HEK293T (cell line): ENCODE results near the gene TSPAN5.

Source experiments
- ARNT ChIP-seq: fragments of 450-650 bp; IDR thresholded peaks from 2 replicates; pipeline ENCODE4 v1.6.1; 2017; ENCODE audit warnings: mild to moderate bottlenecking
- BHLHE40 ChIP-seq: fragments of 450-650 bp; IDR thresholded peaks from 2 replicates; pipeline ENCODE4 v1.6.1; 2016; ENCODE audit warnings: mild to moderate bottlenecking, moderate library complexity, borderline replicate concordance
- ELF4 ChIP-seq: fragments of 450-650 bp; IDR thresholded peaks from 2 replicates; pipeline ENCODE4 v1.6.1; 2017; ENCODE audit warnings: antibody characterized with exemption
- NFRKB ChIP-seq: fragments of 450-650 bp; IDR thresholded peaks from 2 replicates; pipeline ENCODE4 v1.6.1; 2016; ENCODE audit warnings: mild to moderate bottlenecking, moderate library complexity
- SP1 ChIP-seq: fragments of 450-650 bp; IDR thresholded peaks from 2 replicates; pipeline ENCODE4 v1.6.1; 2017
- SUZ12 ChIP-seq: fragments of 450-650 bp; IDR thresholded peaks from 2 replicates; pipeline ENCODE4 v1.6.1; 2016; ENCODE audit warnings: mild to moderate bottlenecking

- TF ChIP-seq SP1 (no peak), SUZ12 (no peak), NFRKB (no peak), ELF4 (no peak), BHLHE40 (no peak), ARNT (no peak)
These were observed 44.3 kb downstream of the TSPAN5 start for GRCh38 chr4:98614094-98614493.
